Activated CD4-positive, alpha-beta memory T cell treated with anti-CD3 and anti-CD28 coated beads for 36 hours (primary cell): ENCODE measurements around the gene FRAT1. TPM values are rescaled to one million over a fixed set of nuclear protein-coding genes. Genes with fewer than 3 reads are reported as not detected.
"Not testable (repeated sequence)": the region's sequence is repeated elsewhere in the genome, so short reads cannot be mapped to it uniquely, and the experiment has no call there.

ENCODE experiments used
- CTCF ChIA-PET: fragments of 350-600 bp; sonication (Branson Sonifier 250); formaldehyde crosslinking; loops from one replicate; lab custom pipeline; 2021; ENCODE audit warnings: antibody characterized with exemption, inconsistent platforms; lab: Charles Lee
- POLR2A ChIA-PET: fragments of 350-600 bp; sonication (Branson Sonifier 250); formaldehyde crosslinking; loops from one replicate; lab custom pipeline; 2021; ENCODE audit warnings: antibody characterized with exemption; lab: Charles Lee
- DNase-seq: peaks from one replicate; pipeline ENCODE4 v3.0.0-alpha.2; 2020
- H3K27ac Mint-ChIP-seq: one replicate; pipeline ENCODE4 v1.8.0; 2021; ENCODE audit warnings: mixed read lengths
- H3K27me3 Mint-ChIP-seq: one replicate; pipeline ENCODE4 v1.8.0; 2021; ENCODE audit warnings: mixed read lengths
- H3K36me3 Mint-ChIP-seq: one replicate; pipeline ENCODE4 v1.8.0; 2021; ENCODE audit warnings: mixed read lengths
- H3K4me1 Mint-ChIP-seq: one replicate; pipeline ENCODE4 v1.8.0; 2021; ENCODE audit warnings: low read depth, mixed read lengths
- H3K4me3 Mint-ChIP-seq: one replicate; pipeline ENCODE4 v1.8.0; 2021; ENCODE audit warnings: mild to moderate bottlenecking, mixed read lengths
- H3K9me3 Mint-ChIP-seq: one replicate; pipeline ENCODE4 v1.8.0; 2021; ENCODE audit warnings: mixed read lengths
- intact Hi-C: fragments of 100-400 bp; cut with micrococcal nuclease; formaldehyde crosslinking; loops from one replicate; pipeline ENCODE4 v1.15.1; 2023
- total RNA-seq, 2 experiments: library from RNA; stranded (reverse); gene quantifications; one replicate each; pipeline ENCODE4 v1.2.3, GENCODE V29; 2021

Gene FRAT1, protein sequence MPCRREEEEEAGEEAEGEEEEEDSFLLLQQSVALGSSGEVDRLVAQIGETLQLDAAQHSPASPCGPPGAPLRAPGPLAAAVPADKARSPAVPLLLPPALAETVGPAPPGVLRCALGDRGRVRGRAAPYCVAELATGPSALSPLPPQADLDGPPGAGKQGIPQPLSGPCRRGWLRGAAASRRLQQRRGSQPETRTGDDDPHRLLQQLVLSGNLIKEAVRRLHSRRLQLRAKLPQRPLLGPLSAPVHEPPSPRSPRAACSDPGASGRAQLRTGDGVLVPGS
- 1 to 10 TPM; 2.1 TPM for total RNA-seq

DNA sequence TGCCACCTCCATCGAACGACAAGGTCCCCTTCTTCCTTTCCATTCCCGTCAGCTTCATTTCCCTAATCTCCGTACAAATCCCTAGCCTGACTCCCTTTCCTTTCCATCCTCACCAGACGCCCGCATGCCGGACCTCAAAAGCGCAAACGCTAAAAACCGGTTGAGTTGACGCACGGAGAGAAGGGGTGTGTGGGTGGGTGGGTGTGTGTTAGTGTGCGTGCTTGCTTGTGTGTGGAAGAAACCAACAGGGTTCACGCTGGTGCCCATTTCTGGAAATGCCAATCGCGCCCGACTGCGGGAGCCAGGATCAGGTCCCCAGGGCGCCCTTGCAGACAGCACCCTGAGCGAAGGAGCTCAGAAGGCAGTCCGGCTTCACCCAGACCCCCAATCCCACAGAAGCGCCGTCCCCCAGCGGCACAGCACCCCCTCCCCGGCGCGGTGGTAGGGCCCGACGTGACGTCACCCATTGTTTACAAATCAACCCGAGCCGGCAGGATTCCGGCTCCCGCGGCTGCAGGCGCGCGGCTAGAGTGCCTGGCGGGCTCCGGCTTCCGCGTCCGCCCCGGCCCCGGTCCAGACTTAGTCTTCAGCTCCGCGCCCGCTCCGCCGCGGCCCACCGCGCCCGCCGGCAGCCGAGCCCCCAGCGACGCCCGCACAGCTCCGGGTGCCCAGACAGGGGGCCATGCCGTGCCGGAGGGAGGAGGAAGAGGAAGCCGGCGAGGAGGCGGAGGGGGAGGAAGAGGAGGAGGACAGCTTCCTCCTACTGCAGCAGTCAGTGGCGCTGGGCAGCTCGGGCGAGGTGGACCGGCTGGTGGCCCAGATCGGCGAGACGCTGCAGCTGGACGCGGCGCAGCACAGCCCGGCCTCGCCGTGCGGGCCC lies at the start of gene FRAT1:
Gene FRAT1 (plus strand): TSS at position 500 of the 880 bp plus-strand sequence. CDS start 183 bp downstream, at position 683.
- DNase-seq = peak; percentile 90
- ChIA-PET CTCF (interaction anchor here (0.8 to 2.0 kb wide), 5 partner anchors 14 to 247 kb away, joined by 3 to 21 read pairs (median 5); partner anchors contain the start of genes ARHGAP19, FRAT2 and RRP12), POLR2A (interaction anchor here (0.7 to 3.1 kb wide), 7 partner anchors 9 to 220 kb away, joined by 3 to 29 read pairs (median 4); partner anchors contain the start of genes FRAT2 and RRP12)
- peak within 1 kb of the TSS; percentile 97 for H3K27ac Mint-ChIP-seq
- peaks cover 24% of the 10 kb centered on the region for H3K4me1 Mint-ChIP-seq
- H3K9me3 Mint-ChIP-seq = no peaks in the 10 kb centered on the region
- H3K4me3 Mint-ChIP-seq = peak within 1 kb of the TSS; percentile 83
- intact Hi-C loops = loop anchor here (1.0 kb wide), 2 partner anchors 15 to 27 kb away; partner anchors contain the start of genes ARHGAP19 and FRAT2
- H3K36me3 Mint-ChIP-seq = no peaks in the 10 kb centered on the region
- peaks cover 6% of the 10 kb centered on the region for H3K27me3 Mint-ChIP-seq

DNA sequence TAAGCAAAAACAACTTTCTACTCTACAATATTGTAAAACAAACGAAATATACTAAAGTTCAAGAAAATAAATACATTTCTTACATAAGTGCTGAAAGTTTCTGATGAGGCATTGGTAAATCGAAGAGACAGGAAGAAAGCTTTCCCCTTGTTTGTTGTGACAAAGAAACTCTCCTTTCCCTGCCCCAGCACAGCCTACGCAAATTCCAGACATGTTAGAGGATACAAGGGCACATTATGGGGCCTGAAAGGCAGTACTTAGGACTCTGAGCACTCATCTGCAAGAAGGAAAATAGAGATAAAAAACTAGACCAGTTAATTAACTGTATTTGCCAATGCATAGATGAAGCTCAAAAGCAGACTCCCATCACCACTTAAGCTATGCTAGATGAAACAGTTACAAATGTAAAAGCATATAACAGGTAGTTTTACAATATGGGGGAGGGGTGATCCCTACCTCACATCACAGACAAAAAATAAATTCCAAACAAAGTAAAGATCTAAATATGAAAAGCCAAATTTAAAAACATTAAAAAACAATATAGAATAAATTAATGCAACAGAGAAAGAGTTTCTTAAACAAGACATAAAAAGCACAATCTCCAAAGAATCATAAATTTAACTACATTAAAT lies 48.4 kb upstream of the FRAT1 start:
- ChIA-PET CTCF (interaction anchor here (3.0 kb wide), 1 partner anchor 8 kb away, joined by 19 read pairs; no protein-coding TSS in a partner anchor), POLR2A (interaction anchor here (0.7 kb wide), 1 partner anchor 283 kb away, joined by 4 read pairs; no protein-coding TSS in a partner anchor)
- H3K4me3 Mint-ChIP-seq = no peak overlapping the region
- no peaks in the 10 kb centered on the region for H3K9me3 Mint-ChIP-seq
- no peak overlapping the region for H3K27ac Mint-ChIP-seq
- peaks cover 4% of the 10 kb centered on the region for H3K36me3 Mint-ChIP-seq
- no peak for DNase-seq
- intact Hi-C loops = no loop called here
- no peaks in the 10 kb centered on the region for H3K27me3 Mint-ChIP-seq
- peaks cover 3% of the 10 kb centered on the region for H3K4me1 Mint-ChIP-seq

DNA sequence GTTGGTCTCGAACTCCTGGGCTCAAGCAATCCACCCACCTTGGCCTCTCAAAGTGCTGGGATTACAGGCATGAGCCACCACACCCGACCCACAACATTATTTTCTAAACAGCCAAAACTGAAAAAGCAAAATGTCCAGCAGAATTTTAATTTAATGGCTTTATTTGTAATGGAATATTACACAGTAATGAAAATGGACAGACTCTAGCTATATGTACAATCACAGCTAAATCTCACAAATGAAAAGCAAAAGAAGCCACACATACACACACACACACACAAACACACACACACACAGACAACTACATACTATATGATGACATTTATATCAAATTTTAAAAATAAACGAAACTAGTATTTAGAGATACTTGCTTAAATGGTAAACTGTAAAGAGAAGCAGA lies 45.4 kb upstream of the FRAT1 start:
- Mint-ChIP-seq H3K4me3 (no peak overlapping the region), H3K36me3 (no peaks in the 10 kb centered on the region), H3K4me1 (peaks cover 7% of the 10 kb centered on the region), H3K27ac (no peak overlapping the region), H3K27me3 (no peaks in the 10 kb centered on the region), H3K9me3 (no peaks in the 10 kb centered on the region)
- DNase-seq = no peak
- ChIA-PET POLR2A (no interaction called here), CTCF (interaction anchor here (0.7 to 1.2 kb wide), 2 partner anchors 10 to 82 kb away, joined by 3 to 6 read pairs; no protein-coding TSS in a partner anchor)
- intact Hi-C loops = no loop called here

DNA sequence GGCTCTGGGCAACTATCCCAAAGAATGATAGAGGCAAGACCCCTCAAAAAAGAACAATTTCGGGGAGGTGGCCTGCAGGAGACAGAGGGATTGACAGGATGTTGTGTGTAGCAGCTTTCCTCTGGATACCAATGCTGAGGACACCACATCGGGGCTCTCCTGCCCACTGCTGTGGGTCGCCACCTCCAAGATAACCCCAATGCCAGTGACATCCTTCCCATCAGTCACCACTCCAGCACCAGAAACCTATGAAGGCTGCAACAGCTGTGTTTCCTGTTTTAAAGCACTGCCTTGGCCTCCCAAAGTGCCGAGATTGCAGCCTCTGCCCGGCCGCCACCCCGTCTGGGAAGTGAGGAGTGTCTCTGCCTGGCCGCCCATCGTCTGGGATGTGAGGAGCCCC lies 44.2 kb upstream of the FRAT1 start:
- Mint-ChIP-seq H3K9me3 (no peaks in the 10 kb centered on the region), H3K27me3 (no peaks in the 10 kb centered on the region), H3K4me1 (peaks cover 10% of the 10 kb centered on the region), H3K36me3 (no peaks in the 10 kb centered on the region), H3K4me3 (no peak overlapping the region), H3K27ac (no peak overlapping the region)
- POLR2A ChIA-PET = interaction anchor here (0.6 kb wide), 1 partner anchor 38 kb away, joined by 5 read pairs; no protein-coding TSS in a partner anchor
- intact Hi-C loops = no loop called here
- CTCF ChIA-PET = interaction anchor here (0.7 to 1.2 kb wide), 2 partner anchors 51 to 81 kb away, joined by 3 to 6 read pairs; no protein-coding TSS in a partner anchor
- DNase-seq = no peak

DNA sequence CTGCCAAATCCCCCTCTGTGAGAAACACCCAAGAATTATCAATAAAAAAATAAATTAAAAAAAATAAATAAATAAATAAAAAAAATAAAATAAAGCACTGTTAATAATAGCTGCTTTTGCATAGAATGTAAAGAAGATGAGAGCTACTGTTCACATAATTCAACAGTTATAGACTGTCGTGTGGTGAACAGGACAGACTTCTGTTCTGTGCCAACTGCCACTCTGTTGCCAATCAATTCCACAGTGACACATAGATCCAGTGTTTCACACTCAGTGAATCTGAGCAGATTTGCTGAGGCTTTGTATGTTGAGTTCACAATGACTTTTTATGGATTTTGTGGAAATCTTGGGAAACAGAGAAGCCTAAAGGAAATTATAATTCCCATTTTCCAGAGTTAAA lies 41.5 kb upstream of the FRAT1 start:
- H3K4me1 Mint-ChIP-seq = peaks cover 26% of the 10 kb centered on the region
- no peaks in the 10 kb centered on the region for H3K9me3 Mint-ChIP-seq
- H3K27me3 Mint-ChIP-seq = no peaks in the 10 kb centered on the region
- no peak for DNase-seq
- POLR2A ChIA-PET = interaction anchor here (0.6 kb wide), 1 partner anchor 59 kb away, joined by 4 read pairs; no protein-coding TSS in a partner anchor
- H3K4me3 Mint-ChIP-seq = no peak overlapping the region
- intact Hi-C loops = no loop called here
- CTCF ChIA-PET = interaction anchor here (1.6 to 2.5 kb wide), 6 partner anchors 8 to 67 kb away, joined by 5 to 26 read pairs (median 13); partner anchors contain the start of gene FRAT2
- H3K27ac Mint-ChIP-seq = no peak overlapping the region
- H3K36me3 Mint-ChIP-seq = no peaks in the 10 kb centered on the region

DNA sequence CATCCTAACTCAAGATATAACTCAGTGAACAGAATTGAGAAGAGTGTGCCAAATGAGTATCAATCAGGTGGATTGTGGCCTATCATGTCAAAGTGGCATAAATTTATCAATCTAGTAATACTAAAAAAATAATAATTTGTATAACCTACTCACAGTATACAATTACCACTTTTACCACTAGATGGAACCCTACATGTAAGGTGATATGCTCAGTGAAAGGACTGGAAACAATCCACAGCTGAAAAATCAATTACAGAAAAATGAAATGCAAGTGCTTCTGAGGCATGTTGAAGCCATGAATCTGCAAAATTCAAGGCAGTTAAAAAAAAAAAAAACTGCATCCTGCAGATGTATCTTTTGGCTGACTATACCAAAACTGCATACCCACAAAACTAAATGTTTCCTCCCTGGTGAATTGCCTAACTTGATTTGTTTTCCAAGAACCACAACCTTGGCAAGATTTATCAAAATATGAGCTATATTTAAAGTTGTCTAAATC lies 40.5 kb upstream of the FRAT1 start:
- no peaks in the 10 kb centered on the region for H3K9me3 Mint-ChIP-seq
- no peak overlapping the region for H3K4me3 Mint-ChIP-seq
- peaks cover 26% of the 10 kb centered on the region for H3K4me1 Mint-ChIP-seq
- ChIA-PET CTCF (interaction anchor here (0.6 to 2.5 kb wide), 31 partner anchors 8 to 285 kb away, joined by 3 to 26 read pairs (median 5); partner anchors contain the start of genes FRAT2 and RRP12), POLR2A (interaction anchor here (0.7 to 1.2 kb wide), 2 partner anchors 13 to 54 kb away, joined by 3 to 5 read pairs; no protein-coding TSS in a partner anchor)
- no peaks in the 10 kb centered on the region for H3K36me3 Mint-ChIP-seq
- H3K27ac Mint-ChIP-seq = no peak overlapping the region
- H3K27me3 Mint-ChIP-seq = no peaks in the 10 kb centered on the region
- intact Hi-C loops = no loop called here
- DNase-seq = no peak

DNA sequence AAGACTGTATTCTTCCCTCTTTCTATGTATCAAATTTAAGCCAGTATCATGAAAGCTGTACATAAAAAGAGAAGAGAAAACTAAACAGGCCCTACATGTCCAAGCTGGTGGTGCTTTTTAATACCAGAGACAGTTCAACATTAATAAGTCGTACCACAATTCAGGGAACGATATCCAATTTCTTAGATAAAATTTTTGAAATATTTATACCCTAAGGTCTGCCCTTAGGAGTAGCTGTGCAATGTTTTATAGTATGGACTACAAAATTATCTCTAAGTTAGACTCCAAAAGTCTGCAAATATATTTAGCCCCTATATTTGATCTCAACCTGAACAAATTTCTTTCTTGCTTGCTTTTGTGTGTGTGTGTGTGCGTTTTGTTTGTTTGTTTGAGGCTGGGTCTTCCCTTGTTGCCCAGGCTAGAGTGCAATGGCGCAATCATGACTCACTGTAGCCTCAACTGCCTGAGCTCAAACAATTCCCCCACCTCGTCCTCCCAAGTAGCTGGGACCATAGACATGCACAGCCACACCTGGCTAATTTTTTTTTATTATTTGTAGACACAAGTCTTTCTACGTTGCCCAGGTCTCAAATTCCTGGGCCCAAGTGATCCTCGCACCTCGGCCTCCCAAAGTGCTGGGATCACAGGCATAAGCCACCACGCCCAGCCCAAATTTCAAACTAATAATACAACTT lies 39.8 kb upstream of the FRAT1 start:
- Mint-ChIP-seq H3K36me3 (no peaks in the 10 kb centered on the region), H3K27ac (no peak overlapping the region), H3K9me3 (no peaks in the 10 kb centered on the region), H3K4me1 (peaks cover 26% of the 10 kb centered on the region), H3K27me3 (no peaks in the 10 kb centered on the region), H3K4me3 (no peak overlapping the region)
- intact Hi-C loops = no loop called here
- ChIA-PET CTCF (interaction anchor here (0.6 to 2.5 kb wide), 30 partner anchors 10 to 285 kb away, joined by 3 to 26 read pairs (median 5); partner anchors contain the start of genes FRAT2 and RRP12), POLR2A (interaction anchor here (0.7 to 1.2 kb wide), 2 partner anchors 13 to 53 kb away, joined by 3 to 5 read pairs; no protein-coding TSS in a partner anchor)
- DNase-seq = no peak

DNA sequence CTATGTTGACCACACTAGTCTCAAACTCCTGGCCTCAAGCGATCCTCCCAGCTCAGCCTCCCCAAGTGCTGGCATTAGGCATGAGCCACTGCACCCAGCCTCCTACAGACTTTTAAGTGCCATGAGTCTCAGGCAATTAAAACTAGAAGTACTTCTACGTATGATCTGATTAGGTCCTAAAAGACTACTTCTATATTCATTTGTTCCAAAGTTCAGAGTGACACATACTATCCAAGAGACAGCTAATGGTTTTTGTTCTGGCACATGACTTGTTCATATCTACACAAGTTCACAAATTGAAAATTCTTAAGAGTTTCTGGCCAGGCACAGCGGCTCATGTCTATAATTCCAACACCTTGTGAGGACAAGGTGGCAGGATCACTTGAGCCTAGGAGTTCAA lies 38.3 kb upstream of the FRAT1 start:
- H3K9me3 Mint-ChIP-seq = no peaks in the 10 kb centered on the region
- H3K27ac Mint-ChIP-seq = no peak overlapping the region
- peaks cover 26% of the 10 kb centered on the region for H3K4me1 Mint-ChIP-seq
- ChIA-PET POLR2A (no interaction called here), CTCF (no interaction called here)
- peak; percentile 23 for DNase-seq
- intact Hi-C loops = no loop called here
- H3K36me3 Mint-ChIP-seq = no peaks in the 10 kb centered on the region
- H3K4me3 Mint-ChIP-seq = no peak overlapping the region
- H3K27me3 Mint-ChIP-seq = no peaks in the 10 kb centered on the region

DNA sequence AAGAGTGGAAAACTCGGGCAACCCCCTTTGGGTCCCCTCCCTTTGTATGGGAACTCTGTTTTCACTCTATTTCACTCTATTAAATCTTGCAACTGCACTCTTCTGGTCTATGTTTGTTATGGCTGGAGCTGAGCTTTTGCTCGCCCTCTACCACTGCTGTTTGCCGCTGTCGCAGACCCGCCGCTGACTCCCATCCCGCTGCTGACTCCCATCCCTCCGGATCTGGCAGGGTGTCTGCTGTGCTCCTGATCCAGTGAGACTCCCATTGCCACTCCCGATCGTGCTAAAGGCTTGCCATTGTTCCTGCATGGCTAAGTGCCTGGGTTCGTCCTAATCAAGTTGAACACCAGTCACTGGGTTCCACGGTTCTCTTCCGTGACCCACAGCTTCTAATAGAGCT lies 29.0 kb upstream of the FRAT1 start:
- POLR2A ChIA-PET, DNase-seq, H3K27me3 Mint-ChIP-seq, H3K9me3 Mint-ChIP-seq, H3K36me3 Mint-ChIP-seq, H3K27ac Mint-ChIP-seq, H3K4me3 Mint-ChIP-seq: not testable (repeated sequence)
- CTCF ChIA-PET = interaction anchor here (1.1 to 1.4 kb wide), 3 partner anchors 8 to 11 kb away, joined by 4 to 5 read pairs (median 4); no protein-coding TSS in a partner anchor
- H3K4me1 Mint-ChIP-seq = peaks cover 21% of the 10 kb centered on the region
- intact Hi-C loops = loop anchor here (5.0 to 10.0 kb wide), 2 partner anchors 345 to 842 kb away; partner anchors contain the start of genes MORN4 and R3HCC1L

DNA sequence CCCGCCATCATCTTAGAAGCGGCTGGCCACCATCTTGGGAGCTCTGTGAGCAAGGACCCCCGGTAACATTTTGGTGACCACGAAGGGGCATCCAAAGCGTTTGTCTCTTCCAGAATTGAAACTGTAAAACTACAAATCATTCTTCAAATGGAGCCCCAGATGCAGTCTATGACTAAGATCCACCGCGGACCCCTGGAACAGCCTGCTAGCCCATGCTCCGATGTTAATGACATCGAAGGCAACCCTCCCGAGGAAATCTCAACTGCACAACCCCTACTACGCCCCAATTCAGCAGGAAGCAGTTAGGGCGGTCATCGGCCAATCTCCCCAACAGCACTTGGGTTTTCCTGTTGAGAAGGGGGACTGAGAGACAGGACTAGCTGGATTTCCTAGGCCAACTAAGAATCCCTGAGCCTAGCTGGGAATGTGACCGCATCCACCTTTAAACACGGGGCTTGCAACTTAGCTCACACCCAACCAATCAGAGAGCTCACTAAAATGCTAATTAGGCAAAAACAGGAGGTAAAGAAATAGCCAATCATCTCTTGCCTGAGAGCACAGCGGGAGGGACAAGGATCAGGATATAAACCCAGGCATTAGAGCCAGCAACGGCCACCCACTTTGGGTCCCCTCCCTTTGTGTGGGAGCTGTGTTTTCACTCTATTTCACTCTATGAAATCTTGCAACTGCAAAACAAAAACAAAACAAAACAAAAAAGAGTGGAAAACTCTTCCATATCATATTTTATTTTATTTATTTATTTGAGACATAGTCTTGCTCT lies 28.3 kb upstream of the FRAT1 start:
- POLR2A ChIA-PET, H3K9me3 Mint-ChIP-seq, H3K27ac Mint-ChIP-seq, H3K27me3 Mint-ChIP-seq, H3K36me3 Mint-ChIP-seq, DNase-seq: not testable (repeated sequence)
- CTCF ChIA-PET = interaction anchor here (0.9 to 1.4 kb wide), 3 partner anchors 9 to 218 kb away, joined by 3 to 5 read pairs (median 4); no protein-coding TSS in a partner anchor
- H3K4me3 Mint-ChIP-seq = peak overlapping the region; percentile 94
- intact Hi-C loops = loop anchor here (5.0 to 10.0 kb wide), 2 partner anchors 344 to 842 kb away; partner anchors contain the start of genes MORN4 and R3HCC1L
- H3K4me1 Mint-ChIP-seq = peaks cover 21% of the 10 kb centered on the region
